Activated CD4-positive, alpha-beta memory T cell treated with anti-CD3 and anti-CD28 coated beads, Interleukin-2, amount 10 ng/mL, durations not matched to agents 7 days and 5 days (primary cell): Measurements from ENCODE around the gene MTUS2. TPM values are rescaled to one million over a fixed set of nuclear protein-coding genes. Genes with fewer than 3 reads are reported as not detected.

Source experiments
- CTCF ChIA-PET: fragments of 350-600 bp; sonication (Branson Sonifier 250); formaldehyde crosslinking; loops from one replicate; lab custom pipeline; 2021; ENCODE audit warnings: antibody characterized with exemption, inconsistent platforms; lab: Charles Lee
- POLR2A ChIA-PET: fragments of 350-600 bp; sonication (Branson Sonifier 250); formaldehyde crosslinking; loops from one replicate; lab custom pipeline; 2021; ENCODE audit warnings: antibody characterized with exemption; lab: Charles Lee
- DNase-seq: peaks from one replicate; pipeline ENCODE4 v3.0.0-alpha.2; 2020
- H3K27ac Mint-ChIP-seq: one replicate; pipeline ENCODE4 v1.8.0; 2021; ENCODE audit warnings: mild to moderate bottlenecking, mixed read lengths
- H3K27me3 Mint-ChIP-seq: one replicate; pipeline ENCODE4 v1.8.0; 2021; ENCODE audit warnings: mixed read lengths
- H3K36me3 Mint-ChIP-seq: one replicate; pipeline ENCODE4 v1.8.0; 2021; ENCODE audit warnings: low read depth, mixed read lengths
- H3K4me1 Mint-ChIP-seq: one replicate; pipeline ENCODE4 v1.8.0; 2021; ENCODE audit warnings: mixed read lengths
- H3K4me3 Mint-ChIP-seq: one replicate; pipeline ENCODE4 v1.8.0; 2021; ENCODE audit warnings: mild to moderate bottlenecking, mixed read lengths
- H3K9me3 Mint-ChIP-seq: one replicate; pipeline ENCODE4 v1.8.0; 2021; ENCODE audit warnings: mixed read lengths
- total RNA-seq, 2 experiments: library from RNA; stranded (reverse); gene quantifications; one replicate each; pipeline ENCODE4 v1.2.3, GENCODE V29; 2021

The MTUS2 gene
- total RNA-seq, 2 experiments from 2014 or later = not detected

GRCh38 chr13:29487466-29488454 is 667.6 kb downstream of the MTUS2 start:
- no peaks in the 10 kb centered on the region for H3K9me3 Mint-ChIP-seq
- ChIA-PET CTCF (no interaction called here), POLR2A (no interaction called here)
- H3K36me3 Mint-ChIP-seq = no peaks in the 10 kb centered on the region
- no peak overlapping the region for H3K27ac Mint-ChIP-seq
- H3K4me3 Mint-ChIP-seq = no peak overlapping the region
- H3K27me3 Mint-ChIP-seq = peaks cover 6% of the 10 kb centered on the region
- H3K4me1 Mint-ChIP-seq = no peaks in the 10 kb centered on the region
- no peak for DNase-seq

- ChIA-PET POLR2A (no interaction called here), CTCF (no interaction called here)
- Mint-ChIP-seq H3K4me1 (no peaks in the 10 kb centered on the region), H3K27me3 (peaks cover 9% of the 10 kb centered on the region), H3K27ac (no peak overlapping the region), H3K9me3 (no peaks in the 10 kb centered on the region), H3K36me3 (no peaks in the 10 kb centered on the region), H3K4me3 (no peak overlapping the region)
- no peak for DNase-seq
Measured at GRCh38 chr13:29489650-29490560, 669.8 kb downstream of the MTUS2 start.

- no peaks in the 10 kb centered on the region for H3K4me1 Mint-ChIP-seq
- H3K27me3 Mint-ChIP-seq = peaks cover 8% of the 10 kb centered on the region
- POLR2A ChIA-PET = no interaction called here
- H3K27ac Mint-ChIP-seq = no peak overlapping the region
- CTCF ChIA-PET = no interaction called here
- no peaks in the 10 kb centered on the region for H3K9me3 Mint-ChIP-seq
- no peak overlapping the region for H3K4me3 Mint-ChIP-seq
- no peak for DNase-seq
- H3K36me3 Mint-ChIP-seq = no peaks in the 10 kb centered on the region
Measured at GRCh38 chr13:29490561-29490885, 670.4 kb downstream of the MTUS2 start.

GRCh38 chr13:29491248-29491647 is 671.1 kb downstream of the MTUS2 start:
- Mint-ChIP-seq H3K4me1 (peaks cover 5% of the 10 kb centered on the region), H3K9me3 (no peaks in the 10 kb centered on the region)
- POLR2A ChIA-PET = no interaction called here

GRCh38 chr13:29493796-29494195 is 673.7 kb downstream of the MTUS2 start:
- no peak overlapping the region for H3K27ac Mint-ChIP-seq
- no peak overlapping the region for H3K4me3 Mint-ChIP-seq
- ChIA-PET POLR2A (no interaction called here), CTCF (no interaction called here)
- peaks cover 9% of the 10 kb centered on the region for H3K4me1 Mint-ChIP-seq
- peaks cover 12% of the 10 kb centered on the region for H3K27me3 Mint-ChIP-seq
- DNase-seq = no peak
- no peaks in the 10 kb centered on the region for H3K9me3 Mint-ChIP-seq
- H3K36me3 Mint-ChIP-seq = no peaks in the 10 kb centered on the region

More at GRCh38 chr13:29491248-29491647, 671.1 kb downstream of the MTUS2 start:
- DNase-seq = no peak
- no peaks in the 10 kb centered on the region for H3K36me3 Mint-ChIP-seq
- H3K4me3 Mint-ChIP-seq = no peak overlapping the region
- H3K27me3 Mint-ChIP-seq = peaks cover 8% of the 10 kb centered on the region
- CTCF ChIA-PET = no interaction called here
- H3K27ac Mint-ChIP-seq = no peak overlapping the region

GRCh38 chr13:29494520-29494919 is 674.4 kb downstream of the MTUS2 start:
- peaks cover 12% of the 10 kb centered on the region for H3K27me3 Mint-ChIP-seq
- ChIA-PET POLR2A (no interaction called here), CTCF (no interaction called here)
- H3K9me3 Mint-ChIP-seq = no peaks in the 10 kb centered on the region
- H3K36me3 Mint-ChIP-seq = no peaks in the 10 kb centered on the region
- peaks cover 9% of the 10 kb centered on the region for H3K4me1 Mint-ChIP-seq
- no peak for DNase-seq
- H3K4me3 Mint-ChIP-seq = no peak overlapping the region
- H3K27ac Mint-ChIP-seq = no peak overlapping the region

GRCh38 chr13:29496241-29496712 is 676.1 kb downstream of the MTUS2 start:
- no peak for DNase-seq
- Mint-ChIP-seq H3K27me3 (peaks cover 12% of the 10 kb centered on the region), H3K27ac (no peak overlapping the region), H3K36me3 (no peaks in the 10 kb centered on the region), H3K9me3 (no peaks in the 10 kb centered on the region), H3K4me1 (peaks cover 9% of the 10 kb centered on the region), H3K4me3 (no peak overlapping the region)
- ChIA-PET POLR2A (interaction anchor here (1.0 kb wide), 1 partner anchor 21 kb away, joined by 3 read pairs; no protein-coding TSS in a partner anchor), CTCF (interaction anchor here (2.3 kb wide), 1 partner anchor 12 kb away, joined by 12 read pairs; no protein-coding TSS in a partner anchor)

- Mint-ChIP-seq H3K27me3 (peaks cover 15% of the 10 kb centered on the region), H3K9me3 (no peaks in the 10 kb centered on the region), H3K4me1 (peaks cover 9% of the 10 kb centered on the region), H3K4me3 (no peak overlapping the region), H3K27ac (no peak overlapping the region), H3K36me3 (no peaks in the 10 kb centered on the region)
- POLR2A ChIA-PET = interaction anchor here (1.0 kb wide), 1 partner anchor 22 kb away, joined by 3 read pairs; no protein-coding TSS in a partner anchor
- no peak for DNase-seq
- CTCF ChIA-PET = interaction anchor here (1.1 to 2.3 kb wide), 2 partner anchors 11 to 25 kb away, joined by 3 to 12 read pairs; no protein-coding TSS in a partner anchor
Measured at GRCh38 chr13:29497137-29497654, 677.1 kb downstream of the MTUS2 start.

- H3K9me3 Mint-ChIP-seq = no peaks in the 10 kb centered on the region
- ChIA-PET CTCF (interaction anchor here (0.6 to 1.2 kb wide), 2 partner anchors 9 to 19 kb away, joined by 3 read pairs; no protein-coding TSS in a partner anchor), POLR2A (no interaction called here)
- H3K4me3 Mint-ChIP-seq = no peak overlapping the region
- no peaks in the 10 kb centered on the region for H3K36me3 Mint-ChIP-seq
- peaks cover 9% of the 10 kb centered on the region for H3K4me1 Mint-ChIP-seq
- DNase-seq = no peak
- no peak overlapping the region for H3K27ac Mint-ChIP-seq
- H3K27me3 Mint-ChIP-seq = peaks cover 15% of the 10 kb centered on the region
Measured at GRCh38 chr13:29498426-29499040, 678.4 kb downstream of the MTUS2 start.

GRCh38 chr13:29499506-29500165 is 679.5 kb downstream of the MTUS2 start:
- DNase-seq = no peak
- Mint-ChIP-seq H3K4me1 (peaks cover 9% of the 10 kb centered on the region), H3K27ac (no peak overlapping the region), H3K9me3 (no peaks in the 10 kb centered on the region), H3K36me3 (no peaks in the 10 kb centered on the region), H3K27me3 (peaks cover 12% of the 10 kb centered on the region), H3K4me3 (no peak overlapping the region)
- CTCF ChIA-PET = no interaction called here
- POLR2A ChIA-PET = no interaction called here

GRCh38 chr13:29500386-29500785 is 680.2 kb downstream of the MTUS2 start:
- Mint-ChIP-seq H3K4me3 (no peak overlapping the region), H3K36me3 (no peaks in the 10 kb centered on the region), H3K9me3 (no peaks in the 10 kb centered on the region), H3K27ac (no peak overlapping the region), H3K4me1 (peaks cover 9% of the 10 kb centered on the region), H3K27me3 (peaks cover 12% of the 10 kb centered on the region)
- ChIA-PET CTCF (no interaction called here), POLR2A (no interaction called here)
- DNase-seq = no peak

- H3K4me1 Mint-ChIP-seq = peaks cover under 1% of the 10 kb centered on the region
- H3K9me3 Mint-ChIP-seq = no peaks in the 10 kb centered on the region
- no peaks in the 10 kb centered on the region for H3K36me3 Mint-ChIP-seq
- ChIA-PET POLR2A (no interaction called here), CTCF (interaction anchor here (0.9 kb wide), 1 partner anchor 29 kb away, joined by 3 read pairs; no protein-coding TSS in a partner anchor)
- H3K27ac Mint-ChIP-seq = no peak overlapping the region
- H3K27me3 Mint-ChIP-seq = peaks cover 6% of the 10 kb centered on the region
- no peak overlapping the region for H3K4me3 Mint-ChIP-seq
- DNase-seq = no peak
Measured at GRCh38 chr13:29501674-29502073, 681.5 kb downstream of the MTUS2 start.
